ENCODE measurements around the gene NRF1.

DNA sequence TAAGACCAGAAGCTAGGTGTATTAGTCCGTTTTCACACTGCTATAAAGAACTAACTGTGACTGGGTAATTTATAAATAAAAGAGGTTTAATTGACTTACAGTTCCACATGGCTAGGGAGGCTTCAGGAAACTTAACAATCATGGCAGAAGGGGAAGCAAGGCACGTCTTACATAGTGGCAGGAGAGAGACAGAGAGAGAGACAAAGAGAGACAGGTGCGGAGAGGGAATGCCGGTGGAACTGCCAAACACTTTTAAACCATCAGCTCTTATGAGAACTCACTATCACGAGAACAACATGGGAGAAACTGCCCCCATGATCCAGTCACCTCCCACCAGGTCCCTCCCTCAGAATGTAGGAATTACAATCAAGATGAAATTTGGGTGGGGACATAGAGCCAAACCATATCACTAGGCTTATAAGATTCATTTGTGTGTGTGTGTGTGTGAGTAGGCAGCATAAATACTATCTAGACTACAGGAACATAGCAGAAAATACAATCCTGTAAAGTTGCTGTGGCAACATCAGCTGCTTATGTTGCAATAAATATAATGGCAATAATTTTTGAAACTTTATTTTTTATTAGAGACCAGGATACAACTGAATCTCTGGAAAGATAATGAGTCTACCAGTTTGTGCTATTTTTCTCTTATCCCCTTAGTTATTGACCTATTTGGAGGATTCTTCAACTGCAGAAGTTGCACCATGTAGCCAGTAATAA lies 77.1 kb downstream of the NRF1 start:
- TF ChIP-seq, protein P1, sequence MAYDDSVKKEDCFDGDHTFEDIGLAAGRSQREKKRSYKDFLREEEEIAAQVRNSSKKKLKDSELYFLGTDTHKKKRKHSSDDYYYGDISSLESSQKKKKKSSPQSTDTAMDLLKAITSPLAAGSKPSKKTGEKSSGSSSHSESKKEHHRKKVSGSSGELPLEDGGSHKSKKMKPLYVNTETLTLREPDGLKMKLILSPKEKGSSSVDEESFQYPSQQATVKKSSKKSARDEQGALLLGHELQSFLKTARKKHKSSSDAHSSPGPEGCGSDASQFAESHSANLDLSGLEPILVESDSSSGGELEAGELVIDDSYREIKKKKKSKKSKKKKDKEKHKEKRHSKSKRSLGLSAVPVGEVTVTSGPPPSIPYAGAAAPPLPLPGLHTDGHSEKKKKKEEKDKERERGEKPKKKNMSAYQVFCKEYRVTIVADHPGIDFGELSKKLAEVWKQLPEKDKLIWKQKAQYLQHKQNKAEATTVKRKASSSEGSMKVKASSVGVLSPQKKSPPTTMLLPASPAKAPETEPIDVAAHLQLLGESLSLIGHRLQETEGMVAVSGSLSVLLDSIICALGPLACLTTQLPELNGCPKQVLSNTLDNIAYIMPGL (CRISPR knock-in tag; IDR thresholded peaks at IDR 0.05; ENCODE audit: borderline replicate concordance), result no peak
- TF ChIP-seq USF2 (IDR thresholded peaks at IDR 0.05) (no peak), REST (IDR thresholded peaks at IDR 0.05) (no peak), CTCF (IDR thresholded peaks at IDR 0.05) (no peak), POLR2A (IDR thresholded peaks at IDR 0.05; ENCODE audit: low read length) (no peak), EP300 (IDR thresholded peaks at IDR 0.05) (no peak), BHLHE40 (IDR thresholded peaks at IDR 0.05; ENCODE audit: low read depth, low read length) (no peak), RAD21 (conservative IDR thresholded peaks at IDR 0.05 in 1 of 2, IDR thresholded peaks at IDR 0.05 in 1 of 2) (no peak)

Measured in A549 (cell line).